GM19452 (cell line): ENCODE data around the gene SLC25A6.
"Not testable (repeated sequence)": the region's sequence is repeated elsewhere in the genome, so short reads cannot be mapped to it uniquely, and the experiment has no call there.

ENCODE experiments used
- ATAC-seq: cut with Tn5 transposase; IDR thresholded peaks from one replicate; pipeline ENCODE4 v1.9.1; 2021; ENCODE audit not compliant: unreplicated experiment

Gene SLC25A6

DNA sequence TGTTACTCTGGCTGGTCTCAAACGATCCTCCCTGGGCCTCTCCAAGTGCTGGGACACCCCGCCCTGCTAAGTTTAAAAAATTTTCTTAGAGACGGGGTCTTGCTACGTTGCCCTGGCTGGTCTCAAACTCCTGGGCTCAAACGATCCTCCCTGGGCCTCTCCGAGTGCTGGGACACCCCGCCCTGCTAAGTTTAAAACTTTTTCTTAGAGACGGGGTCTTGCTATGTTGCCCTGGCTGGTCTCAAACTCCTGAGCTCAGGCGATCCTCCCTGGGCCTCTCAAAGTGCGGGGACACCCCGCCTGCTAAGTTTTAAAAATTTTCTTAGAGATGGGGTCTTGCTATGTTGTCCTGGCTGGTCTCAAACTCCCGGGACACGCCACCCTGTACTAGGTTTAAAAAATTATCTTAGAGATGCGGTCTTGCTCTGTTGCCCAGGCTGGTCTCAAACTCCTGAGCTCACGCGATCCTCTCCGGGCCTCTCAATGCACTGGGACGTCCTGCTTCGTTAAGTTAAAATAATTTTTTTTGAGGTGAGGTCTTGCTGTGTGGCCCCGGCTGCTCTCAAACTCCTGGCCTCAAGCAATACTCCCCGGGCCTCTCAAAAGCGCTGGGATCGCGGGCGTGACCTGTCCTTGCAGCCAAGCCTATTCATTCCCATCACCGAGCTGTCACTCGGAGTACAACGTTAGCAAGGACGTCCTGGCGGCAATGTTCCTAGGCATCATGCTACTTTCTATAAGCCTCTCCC is 1.1 kb downstream of the SLC25A6 start:
- no peak for ATAC-seq

DNA sequence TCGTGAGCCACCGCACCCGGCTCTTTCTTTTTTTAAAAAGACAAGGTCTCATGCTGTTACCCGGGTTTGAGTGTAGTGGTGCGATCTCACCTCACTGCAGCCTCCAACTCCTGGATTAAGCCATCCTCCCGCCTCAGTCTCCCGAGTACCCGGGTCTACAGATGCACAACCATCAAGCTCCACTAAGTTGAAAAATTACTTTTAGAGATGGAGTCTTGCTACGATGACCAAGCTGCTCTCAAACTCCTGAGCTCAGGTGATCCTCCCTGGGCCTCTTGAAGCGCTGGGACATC is 2.0 kb downstream of the SLC25A6 start:
- no peak for ATAC-seq

DNA sequence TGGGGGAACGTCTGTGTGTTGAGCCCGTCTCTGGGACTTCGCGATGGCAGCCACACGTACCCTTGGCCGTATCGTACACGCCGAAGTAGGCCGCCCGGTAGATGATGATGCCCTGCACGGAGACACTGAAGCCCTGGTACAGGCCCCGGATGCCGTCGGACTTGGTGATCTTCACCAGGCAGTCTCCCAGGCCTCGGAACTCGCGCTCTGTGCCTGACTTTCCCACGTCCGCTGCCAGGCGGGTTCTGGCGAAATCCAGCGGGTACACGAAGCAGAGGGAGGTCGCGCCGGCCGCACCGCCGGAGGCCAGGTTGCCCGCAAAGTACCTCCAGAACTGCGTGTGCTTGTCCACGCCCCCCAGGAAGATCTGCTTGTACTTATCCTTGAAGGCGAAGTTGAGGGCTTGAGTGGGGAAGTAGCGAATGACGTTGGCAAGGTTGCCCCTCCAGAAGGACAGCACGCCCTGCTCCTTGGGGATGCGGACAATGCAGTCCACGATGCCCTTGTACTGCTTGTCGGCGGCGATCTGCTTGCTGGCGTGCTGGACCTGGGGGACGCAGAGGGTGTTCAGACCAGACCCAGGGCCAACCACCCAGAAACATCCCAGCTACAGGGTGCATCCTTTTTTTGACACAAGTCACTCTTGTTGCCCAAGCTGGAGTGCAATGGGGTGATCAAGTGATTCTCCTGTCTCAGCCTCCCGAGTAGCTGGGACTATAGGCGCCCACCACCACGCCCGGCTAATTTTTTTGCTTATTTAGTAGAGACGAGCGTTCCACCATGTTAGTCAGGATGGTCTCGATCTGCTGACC is 2.5 kb downstream of the SLC25A6 start:
- no peak for ATAC-seq

DNA sequence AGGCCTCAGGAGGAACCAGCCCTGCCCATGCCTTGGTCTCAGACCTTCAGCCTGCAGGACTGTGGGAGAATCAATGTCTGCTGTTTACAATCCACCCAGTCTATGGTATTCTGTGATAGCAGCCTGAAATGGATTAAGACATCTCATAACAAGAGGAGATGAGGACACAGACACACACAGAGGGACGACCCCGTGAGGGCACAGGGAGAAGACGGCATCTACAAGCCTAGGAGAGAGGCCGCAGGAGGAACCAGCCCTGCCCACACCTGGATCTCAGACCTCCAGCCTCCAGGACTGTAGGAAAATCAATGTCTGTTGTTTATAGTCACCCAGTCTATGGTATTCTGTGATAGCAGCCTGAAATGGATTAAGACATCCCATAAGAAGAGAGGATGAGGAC is 3.3 kb downstream of the SLC25A6 start:
- no peak for ATAC-seq

DNA sequence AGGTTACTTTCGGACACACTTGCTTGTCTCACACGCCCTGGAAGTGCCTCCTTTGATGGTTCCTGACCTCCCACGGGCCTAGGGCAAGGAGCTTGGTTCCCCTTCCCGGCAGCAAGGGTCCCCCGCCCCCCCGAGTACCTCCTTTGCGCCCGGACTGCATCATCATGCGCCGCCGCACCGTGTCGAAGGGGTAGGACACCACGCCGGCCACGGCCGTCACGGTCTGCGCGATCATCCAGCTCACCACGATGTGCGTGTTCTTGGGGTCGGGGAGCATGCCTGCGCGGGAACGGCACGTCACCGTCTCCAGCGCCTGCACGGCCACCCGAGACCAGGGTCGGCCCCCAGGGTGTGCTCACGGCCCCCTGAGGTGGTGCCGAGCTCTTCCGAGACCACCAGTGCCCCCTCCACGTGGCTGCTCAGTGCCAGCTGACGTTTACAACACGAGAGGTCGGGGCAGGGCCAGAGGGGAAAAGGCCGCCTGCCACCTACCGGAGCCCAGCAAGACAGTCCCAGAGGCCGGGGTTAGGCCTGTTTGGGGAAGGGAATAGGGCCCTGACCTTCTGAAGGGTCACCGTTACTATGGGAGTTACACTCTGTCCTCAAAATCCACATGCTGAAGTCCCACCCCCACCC is 4.7 kb downstream of the SLC25A6 start:
- ATAC-seq = no peak

DNA sequence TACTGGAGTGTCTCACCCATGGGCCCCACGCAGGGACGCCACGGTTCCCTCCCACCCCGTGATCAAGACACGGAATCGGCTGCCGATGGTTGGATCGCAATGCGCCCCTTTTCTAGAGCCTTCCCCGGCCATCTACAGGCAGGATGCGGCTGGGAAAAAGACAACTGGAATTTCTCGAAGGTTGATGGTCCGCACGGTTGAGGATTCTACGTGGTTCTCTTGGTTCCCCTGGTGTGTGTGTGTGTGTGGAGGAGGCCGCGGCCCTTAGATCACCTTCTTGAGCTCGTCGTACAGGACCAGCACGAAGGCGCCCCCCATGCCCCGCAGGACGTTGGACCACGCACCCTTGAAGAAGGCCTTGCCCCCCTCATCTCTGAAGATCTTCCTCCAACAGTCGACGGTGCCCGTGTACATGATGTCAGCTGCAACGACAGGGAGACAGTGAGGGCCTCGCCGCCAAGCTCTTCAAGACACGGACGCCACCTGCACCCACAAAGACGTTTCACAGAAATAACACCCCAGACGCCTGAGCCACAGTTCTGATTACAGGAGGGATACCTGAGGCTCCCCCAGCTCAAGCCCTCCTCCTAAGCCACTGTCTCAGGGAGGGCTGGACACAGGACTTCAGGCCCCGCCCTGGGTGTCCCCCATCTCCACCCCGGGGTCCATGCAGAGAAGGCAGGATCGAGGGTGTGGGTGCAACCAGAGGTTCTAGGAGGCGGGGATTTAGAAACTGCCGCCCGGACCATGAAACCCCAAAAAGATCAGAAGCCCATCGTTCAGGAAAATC is 5.4 kb downstream of the SLC25A6 start:
- no peak for ATAC-seq

DNA sequence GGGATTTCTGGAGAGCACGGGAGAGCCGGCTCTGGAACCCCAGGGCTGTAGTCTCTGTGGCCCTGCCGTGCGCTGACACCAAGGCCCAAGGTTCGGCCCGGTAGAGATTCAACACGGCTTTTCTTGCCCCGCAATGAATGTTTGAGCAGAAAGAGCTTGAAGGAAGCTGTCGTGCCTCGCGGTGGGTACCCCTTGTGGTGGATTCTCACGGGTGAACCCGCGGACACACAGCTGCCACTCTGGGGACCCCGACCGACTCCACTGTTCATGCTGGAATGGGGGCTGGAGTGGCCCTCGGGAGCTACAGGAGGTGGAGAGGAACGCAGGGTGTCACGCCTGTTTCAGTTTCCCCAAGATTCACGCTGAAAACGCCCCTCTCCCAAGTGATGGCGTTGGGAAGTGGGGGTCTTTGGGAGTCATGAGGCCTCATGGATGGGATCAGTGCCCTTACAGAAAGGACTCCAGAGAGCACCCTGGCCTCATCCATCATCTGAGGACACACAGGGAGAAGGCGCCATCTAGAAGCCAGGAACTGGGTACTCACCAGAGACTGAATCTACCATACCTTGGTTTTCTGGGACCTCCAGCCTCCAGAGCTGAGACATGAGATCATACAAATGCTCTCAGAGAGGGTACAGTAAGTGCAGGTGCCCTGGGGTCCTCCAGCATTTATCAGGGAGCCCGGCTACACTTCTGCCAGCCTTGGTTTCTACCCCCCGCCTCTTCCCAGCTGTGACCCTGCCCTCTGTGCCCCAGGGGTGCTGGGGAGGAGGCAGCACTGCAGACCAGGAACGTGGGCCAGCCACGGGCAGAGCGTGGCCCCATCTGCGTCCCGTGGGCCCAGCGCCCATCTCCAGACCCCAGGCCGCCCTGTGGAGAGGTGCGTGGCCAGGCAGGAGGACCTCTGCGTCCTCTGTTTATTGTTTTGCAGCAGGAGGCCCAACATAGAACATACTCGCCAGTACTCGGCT is 6.4 kb downstream of the SLC25A6 start:
- ATAC-seq = no peak

DNA sequence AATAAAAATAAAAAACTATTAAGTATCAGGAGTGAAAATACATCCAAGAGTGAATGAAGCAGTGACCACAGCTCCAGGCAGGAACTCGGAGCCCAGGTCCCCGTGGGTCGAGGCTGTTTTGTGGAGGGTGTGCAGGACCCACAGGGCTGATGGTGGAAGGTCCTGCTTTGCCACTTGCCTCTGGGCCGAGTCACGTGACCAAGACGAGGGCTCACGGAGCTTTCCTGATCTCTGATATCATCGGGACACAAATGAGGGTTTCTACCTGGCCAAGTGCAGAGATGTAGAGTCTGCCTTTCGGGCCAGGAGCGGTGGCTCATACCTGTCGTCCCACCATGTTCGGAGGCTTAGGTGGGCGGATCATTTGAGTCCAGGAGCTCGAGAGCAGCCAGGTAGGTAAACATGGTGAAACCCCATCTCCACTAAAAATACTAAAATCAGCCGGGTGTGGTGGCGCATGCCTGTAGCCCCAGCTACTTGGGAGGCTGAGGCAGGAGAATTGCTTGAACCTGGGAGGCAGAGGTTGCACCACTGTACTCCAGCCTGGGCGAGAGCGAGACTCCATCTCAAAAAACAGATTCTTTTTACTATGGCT is 7.2 kb downstream of the SLC25A6 start:
- ATAC-seq = no peak

DNA sequence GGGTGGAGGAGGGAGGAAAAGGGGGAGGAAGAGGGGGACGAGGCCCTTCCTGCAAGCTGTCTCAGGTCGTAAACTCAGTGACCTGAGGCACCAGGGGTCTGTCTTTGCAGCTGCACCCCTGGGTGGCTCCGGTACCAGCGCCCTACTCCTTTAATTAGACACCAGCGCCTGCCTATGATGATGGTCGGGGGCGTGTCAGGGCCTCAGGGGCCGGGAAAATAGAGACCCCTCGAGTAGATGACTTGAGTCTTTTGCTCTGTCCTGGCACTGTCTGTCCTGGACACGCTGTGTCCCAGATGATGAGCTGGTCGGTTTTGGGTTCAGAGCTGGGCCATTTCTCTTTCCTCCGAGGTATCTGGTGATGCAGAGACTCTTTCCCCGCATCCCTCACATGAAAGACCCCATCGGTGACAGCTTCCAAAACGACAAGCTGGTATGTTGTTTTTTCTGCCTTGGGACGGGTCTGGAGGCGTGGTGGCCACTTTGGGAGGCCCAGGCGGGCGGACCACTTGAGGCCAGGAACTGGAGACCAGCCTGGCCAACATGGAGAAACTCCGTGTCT is 11.2 kb downstream of the SLC25A6 start:
- no peak for ATAC-seq

DNA sequence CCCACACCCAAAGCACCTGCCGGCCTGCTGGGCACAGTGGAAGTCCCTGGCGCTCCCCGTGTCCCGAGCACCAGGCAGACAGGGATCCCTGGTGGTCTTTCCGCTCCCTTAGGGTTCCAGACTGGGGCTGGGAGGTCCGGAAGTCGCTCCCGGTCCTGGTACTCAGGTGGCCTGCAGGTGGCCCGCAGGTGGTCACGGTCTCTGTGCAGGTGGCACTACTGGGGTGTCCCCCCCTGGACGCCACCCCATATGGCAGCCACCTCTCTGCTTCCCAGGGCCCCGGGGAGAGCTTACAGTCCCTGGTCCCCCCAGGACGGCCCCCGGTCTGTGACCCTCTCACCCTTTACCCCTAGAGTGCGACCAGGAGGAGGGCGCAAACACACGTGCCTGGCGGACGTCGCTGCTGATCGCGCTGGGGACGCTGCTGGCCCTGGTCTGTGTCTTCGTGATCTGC is 13.6 kb downstream of the SLC25A6 start:
- ATAC-seq = no peak

DNA sequence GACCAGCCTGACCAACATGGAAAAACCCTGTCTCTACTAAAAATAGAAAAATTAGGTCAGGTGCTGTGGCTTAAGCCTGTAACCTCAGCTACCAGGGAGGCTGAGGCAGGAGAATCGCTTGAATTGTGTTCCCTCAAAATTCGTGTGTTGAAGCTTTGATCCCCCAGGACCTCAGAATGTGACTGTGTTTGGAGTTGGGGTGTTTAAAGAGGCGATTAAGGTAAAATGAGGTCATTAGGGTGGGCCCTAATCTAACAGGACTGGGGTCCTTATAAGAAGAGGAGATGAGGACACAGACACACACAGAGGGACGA is 23.6 kb downstream of the SLC25A6 start:
- ATAC-seq = no peak

DNA sequence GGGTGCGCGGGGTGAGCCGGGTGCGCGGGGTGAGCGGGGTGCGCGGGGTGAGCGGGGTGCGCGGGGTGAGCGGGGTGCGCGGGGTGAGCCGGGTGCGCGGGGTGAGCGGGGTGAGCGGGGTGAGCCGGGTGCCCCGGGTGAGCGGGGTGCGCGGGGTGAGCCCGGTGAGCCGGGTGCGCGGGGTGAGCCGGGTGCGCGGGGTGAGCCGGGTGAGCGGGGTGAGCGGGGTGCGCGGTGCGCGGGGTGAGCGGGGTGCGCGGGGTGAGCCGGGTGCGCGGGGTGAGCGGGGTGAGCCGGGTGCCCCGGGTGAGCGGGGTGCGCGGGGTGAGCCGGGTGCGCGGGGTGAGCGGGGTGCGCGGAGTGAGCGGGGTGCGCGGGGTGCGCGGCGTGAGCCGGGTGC is 25.6 kb downstream of the SLC25A6 start:
- not testable (repeated sequence) for ATAC-seq

DNA sequence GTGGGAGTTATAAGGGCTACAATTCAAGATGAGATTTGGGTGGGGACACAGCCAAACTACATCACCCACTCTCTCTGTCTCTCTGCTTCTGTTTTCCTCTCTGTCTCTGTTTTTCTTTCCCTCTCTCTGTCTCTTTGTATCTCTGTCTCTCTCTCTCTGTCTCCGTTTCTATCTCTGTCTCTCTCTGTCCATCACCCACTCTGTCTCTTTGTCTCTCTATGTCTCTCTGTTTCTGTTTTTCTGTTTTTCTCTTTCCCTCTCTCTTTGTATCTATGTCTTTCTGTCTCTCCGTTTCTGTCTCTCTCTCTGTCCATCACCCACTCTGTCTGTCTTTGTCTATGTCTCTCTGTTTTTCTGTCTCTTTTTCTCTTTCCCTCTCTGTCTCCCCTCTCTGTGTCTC is 30.0 kb downstream of the SLC25A6 start:
- ATAC-seq = no peak

DNA sequence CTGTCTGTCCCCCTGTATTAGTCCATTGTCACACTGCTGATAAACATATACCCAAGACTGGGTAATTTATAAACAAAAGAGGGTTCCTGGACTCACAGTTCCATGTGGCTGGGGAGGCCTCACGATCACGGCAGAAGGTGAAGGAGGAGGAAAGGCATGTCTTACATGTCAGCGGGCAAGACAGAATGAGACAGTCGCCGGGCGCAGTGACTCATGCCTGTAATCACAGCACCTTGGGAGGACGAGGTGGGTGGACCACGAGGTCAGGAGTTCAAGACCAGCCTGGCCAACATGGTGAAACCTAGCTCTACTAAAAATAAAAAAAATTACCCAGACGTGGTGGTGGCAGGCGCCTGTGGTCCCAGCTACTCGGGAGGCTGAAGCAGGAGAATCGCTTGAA is 30.6 kb downstream of the SLC25A6 start:
- no peak for ATAC-seq

DNA sequence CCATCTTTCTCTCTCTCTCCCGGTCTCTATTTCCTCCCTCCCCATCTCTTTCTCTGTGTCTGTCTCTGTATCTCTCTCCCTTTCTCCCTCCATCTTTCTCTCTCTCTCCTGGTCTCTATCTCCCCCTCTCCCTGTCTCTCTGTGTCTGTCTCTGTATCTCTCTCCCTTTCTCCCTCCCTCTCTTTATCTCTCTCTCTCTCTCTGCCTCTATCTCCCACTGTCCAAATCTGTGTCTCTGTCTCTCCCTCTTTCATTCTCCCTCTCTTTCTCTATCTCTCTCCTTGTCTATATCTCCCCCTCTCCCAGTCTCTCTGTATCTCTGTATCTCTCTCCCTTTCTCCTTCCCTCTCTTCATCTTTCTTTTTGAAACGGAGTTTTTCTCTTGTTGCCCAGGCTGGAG is 31.7 kb downstream of the SLC25A6 start:
- ATAC-seq = no peak

DNA sequence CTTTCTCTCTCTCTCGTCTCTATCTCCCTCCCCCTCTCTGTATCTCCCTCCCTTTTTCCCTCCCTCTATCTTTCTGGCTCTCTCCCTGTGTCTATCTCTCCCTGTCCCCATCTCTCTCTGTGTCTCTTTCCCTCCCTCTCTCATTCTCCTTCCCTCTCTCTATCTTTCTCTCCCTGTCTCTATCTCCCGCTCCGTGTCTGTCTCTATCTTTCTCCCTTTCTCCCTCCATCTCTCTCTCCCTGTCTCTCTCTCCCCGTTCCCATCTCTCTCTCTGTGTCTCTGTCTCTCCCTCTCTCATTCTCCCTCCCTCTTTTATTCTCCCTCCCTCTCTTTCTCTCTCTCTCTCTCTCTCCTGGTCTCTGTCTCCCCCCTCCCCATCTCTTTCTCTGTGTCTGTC is 32.4 kb downstream of the SLC25A6 start:
- no peak for ATAC-seq

DNA sequence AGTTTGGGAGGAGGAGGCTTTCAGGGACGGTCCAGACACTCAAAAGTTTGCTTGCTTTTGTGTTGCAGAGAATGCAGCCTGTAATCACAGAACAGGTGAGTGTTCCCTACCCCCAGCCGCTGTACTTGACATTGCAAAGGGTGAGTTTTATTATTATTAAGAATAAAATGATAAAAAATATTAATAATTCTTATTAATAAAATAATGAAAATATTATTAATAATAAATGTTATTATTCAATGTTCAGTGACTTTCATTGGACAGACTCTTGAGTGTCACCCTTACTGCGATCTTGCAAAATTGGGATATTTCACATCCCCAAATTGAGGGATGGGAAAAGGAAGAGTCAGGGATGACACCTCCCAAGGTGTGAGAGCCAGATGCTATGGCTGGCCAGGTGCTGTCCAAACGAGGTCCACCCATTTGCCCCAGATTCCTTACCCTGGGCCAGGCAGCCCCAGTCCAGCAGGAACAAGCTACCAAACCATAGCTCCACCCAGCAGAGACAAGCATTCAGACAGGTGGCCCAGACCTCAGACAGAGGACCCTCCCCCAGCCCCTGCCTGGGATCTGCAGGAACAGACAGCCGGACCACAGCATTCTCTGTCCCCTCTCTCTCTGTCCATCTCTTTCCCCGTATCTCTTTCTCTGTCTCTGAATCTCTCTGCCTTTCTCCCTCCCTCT is 33.0 kb downstream of the SLC25A6 start:
- no peak for ATAC-seq

DNA sequence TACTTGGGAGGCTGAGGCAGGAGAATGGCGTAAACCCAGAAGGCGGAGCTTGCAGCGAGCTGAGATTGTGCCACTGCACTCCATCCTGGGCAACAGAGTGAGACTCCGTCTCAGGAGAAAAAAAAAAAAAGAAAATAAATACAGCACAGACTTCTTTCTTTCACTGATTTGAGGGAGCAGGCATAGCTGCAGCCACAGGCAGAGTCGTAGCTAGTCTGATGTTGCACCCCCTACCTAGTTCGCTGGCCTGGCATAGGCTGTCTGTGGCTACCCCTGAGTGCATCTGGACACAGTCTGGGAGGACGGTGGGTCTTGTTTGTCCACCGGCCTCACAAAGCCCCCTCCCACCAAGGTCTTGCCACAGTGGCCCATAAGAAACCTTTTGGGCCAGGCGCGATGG is 33.9 kb downstream of the SLC25A6 start:
- ATAC-seq = no peak
